ENCODE measurements around the gene PTPRU.

PTPRU gene

GRCh38 chr1:29329022-29329775 lies 92.9 kb downstream of the PTPRU start:
- TF ChIP-seq Cebpa-rat (IDR thresholded peaks at IDR 0.05) = no peak
- Histone ChIP-seq H3K36me3 (no peaks in the 10 kb centered on the region), H3K4me2 (no peak overlapping the region), H3K4me3 (no peak overlapping the region), H4K20me1 (no peaks in the 10 kb centered on the region; a peak in 1 of 22 replicates), H3K4me1 (no peaks in the 10 kb centered on the region), H3K9me3 (replicated peaks in 1 of 11) (no peaks in the 10 kb centered on the region), H3K27me3 (no peaks in the 10 kb centered on the region), H3K27ac (no peak overlapping the region), H3K9ac (no peak overlapping the region)

GRCh38 chr1:29330089-29330488 lies 93.8 kb downstream of the PTPRU start:
- H3K4me1 ChIP-seq = no peaks in the 10 kb centered on the region
- no peaks in the 10 kb centered on the region for H3K36me3 ChIP-seq
- no peaks in the 10 kb centered on the region; a peak in 1 of 22 replicates for H4K20me1 ChIP-seq
- H3K27ac ChIP-seq = no peak overlapping the region
- no peak overlapping the region for H3K4me3 ChIP-seq
- no peaks in the 10 kb centered on the region for H3K9me3 ChIP-seq (replicated peaks in 1 of 11)
- H3K4me2 ChIP-seq = no peak overlapping the region
- no peak overlapping the region for H3K9ac ChIP-seq
- no peak for TF ChIP-seq Cebpa-rat (IDR thresholded peaks at IDR 0.05)
- no peaks in the 10 kb centered on the region for H3K27me3 ChIP-seq

- no peak for TF ChIP-seq Cebpa-rat (IDR thresholded peaks at IDR 0.05)
- H3K4me1 ChIP-seq = no peaks in the 10 kb centered on the region
Measured at GRCh38 chr1:29330856-29331255, 94.5 kb downstream of the PTPRU start.

GRCh38 chr1:29331309-29331708 lies 95.0 kb downstream of the PTPRU start:
- no peaks in the 10 kb centered on the region for H3K36me3 ChIP-seq
- H4K20me1 ChIP-seq = no peaks in the 10 kb centered on the region; a peak in 1 of 22 replicates
- no peaks in the 10 kb centered on the region for H3K4me1 ChIP-seq
- no peaks in the 10 kb centered on the region for H3K9me3 ChIP-seq (replicated peaks in 1 of 11)
- no peak for TF ChIP-seq Cebpa-rat (IDR thresholded peaks at IDR 0.05)
- H3K9ac ChIP-seq = no peak overlapping the region
- no peak overlapping the region for H3K27ac ChIP-seq
- H3K4me2 ChIP-seq = no peak overlapping the region
- H3K27me3 ChIP-seq = no peaks in the 10 kb centered on the region
- H3K4me3 ChIP-seq = no peak overlapping the region

More at GRCh38 chr1:29330856-29331255, 94.5 kb downstream of the PTPRU start:
- H3K4me3 ChIP-seq = no peak overlapping the region
- no peaks in the 10 kb centered on the region; a peak in 1 of 22 replicates for H4K20me1 ChIP-seq
- H3K36me3 ChIP-seq = no peaks in the 10 kb centered on the region
- no peaks in the 10 kb centered on the region for H3K27me3 ChIP-seq
- H3K4me2 ChIP-seq = no peak overlapping the region
- H3K9ac ChIP-seq = no peak overlapping the region
- H3K27ac ChIP-seq = no peak overlapping the region
- H3K9me3 ChIP-seq (replicated peaks in 1 of 11) = no peaks in the 10 kb centered on the region

- Histone ChIP-seq H3K4me1 (no peaks in the 10 kb centered on the region), H3K9me3 (replicated peaks in 1 of 11) (no peaks in the 10 kb centered on the region), H3K4me2 (no peak overlapping the region), H3K36me3 (no peaks in the 10 kb centered on the region), H3K4me3 (no peak overlapping the region), H4K20me1 (no peaks in the 10 kb centered on the region; a peak in 1 of 22 replicates), H3K9ac (no peak overlapping the region), H3K27ac (no peak overlapping the region), H3K27me3 (no peaks in the 10 kb centered on the region)
- no peak for TF ChIP-seq Cebpa-rat (IDR thresholded peaks at IDR 0.05)
Measured at GRCh38 chr1:29331729-29332128, 95.4 kb downstream of the PTPRU start.

- Histone ChIP-seq H4K20me1 (no peaks in the 10 kb centered on the region; a peak in 1 of 22 replicates), H3K4me3 (no peak overlapping the region), H3K27ac (no peak overlapping the region), H3K36me3 (no peaks in the 10 kb centered on the region), H3K27me3 (no peaks in the 10 kb centered on the region), H3K4me1 (no peaks in the 10 kb centered on the region), H3K9me3 (replicated peaks in 1 of 11) (no peaks in the 10 kb centered on the region), H3K4me2 (no peak overlapping the region), H3K9ac (no peak overlapping the region)
- TF ChIP-seq Cebpa-rat (IDR thresholded peaks at IDR 0.05) = no peak
Measured at GRCh38 chr1:29332204-29332603, 95.9 kb downstream of the PTPRU start.

GRCh38 chr1:29333008-29333407 lies 96.7 kb downstream of the PTPRU start:
- no peak overlapping the region for H3K4me3 ChIP-seq
- no peak overlapping the region for H3K27ac ChIP-seq
- no peak overlapping the region for H3K4me2 ChIP-seq
- TF ChIP-seq Cebpa-rat (IDR thresholded peaks at IDR 0.05) = no peak
- no peaks in the 10 kb centered on the region for H3K4me1 ChIP-seq
- H3K36me3 ChIP-seq = no peaks in the 10 kb centered on the region
- no peak overlapping the region for H3K9ac ChIP-seq
- no peaks in the 10 kb centered on the region for H3K27me3 ChIP-seq
- no peaks in the 10 kb centered on the region; a peak in 1 of 22 replicates for H4K20me1 ChIP-seq
- no peaks in the 10 kb centered on the region for H3K9me3 ChIP-seq (replicated peaks in 1 of 11)

- TF ChIP-seq Cebpa-rat (IDR thresholded peaks at IDR 0.05) = no peak
- H3K27ac ChIP-seq = no peak overlapping the region
- H3K4me2 ChIP-seq = no peak overlapping the region
Measured at GRCh38 chr1:29335573-29335972, 99.3 kb downstream of the PTPRU start.

GRCh38 chr1:29338908-29339575 lies 102.7 kb downstream of the PTPRU start:
- Histone ChIP-seq H3K36me3 (no peaks in the 10 kb centered on the region), H3K4me3 (no peak overlapping the region), H3K9me3 (replicated peaks in 1 of 11) (no peaks in the 10 kb centered on the region), H3K9ac (no peak overlapping the region), H3K27me3 (no peaks in the 10 kb centered on the region), H3K27ac (no peak overlapping the region), H4K20me1 (peaks cover 0 to 10% (median 0%) of the 10 kb centered on the region in 11 experiments; a peak in 2 of 22 replicates), H3K4me1 (peaks cover 0 to 2% (median 0%) of the 10 kb centered on the region in 10 experiments; a peak in 2 of 20 replicates), H3K4me2 (no peak overlapping the region)
- TF ChIP-seq Cebpa-rat (IDR thresholded peaks at IDR 0.05) = no peak

More at GRCh38 chr1:29335573-29335972, 99.3 kb downstream of the PTPRU start:
- Histone ChIP-seq H4K20me1 (no peaks in the 10 kb centered on the region; a peak in 1 of 22 replicates), H3K27me3 (no peaks in the 10 kb centered on the region), H3K36me3 (no peaks in the 10 kb centered on the region), H3K4me1 (no peaks in the 10 kb centered on the region), H3K9me3 (replicated peaks in 1 of 11) (no peaks in the 10 kb centered on the region), H3K4me3 (no peak overlapping the region), H3K9ac (no peak overlapping the region)
